ENCODE data around the gene CCND2.

CCND2 gene

GRCh38 chr12:4293966-4294505 lies 20.5 kb downstream of the CCND2 start:
- no peak for TF ChIP-seq CTCF (IDR thresholded peaks at IDR 0.05; ENCODE audit: low read depth, low read length)
- no peak for TF ChIP-seq EZH2phosphoT487 (IDR thresholded peaks at IDR 0.05; ENCODE audit: low read depth)
- no peaks in the 10 kb centered on the region for H3K27me3 ChIP-seq (ENCODE audit: low read depth, low read length)
- H3K9me3 ChIP-seq (ENCODE audit: insufficient read depth, low read length) = no peaks in the 10 kb centered on the region
- H4K20me1 ChIP-seq (ENCODE audit: insufficient read depth, low read length) = peaks cover 99% of the 10 kb centered on the region
- no peak overlapping the region for H3K9ac ChIP-seq (ENCODE audit: low read length)
- H3K4me2 ChIP-seq (ENCODE audit: low read length) = no peak overlapping the region
- H3K4me1 ChIP-seq (ENCODE audit: low read length) = peaks cover 6% of the 10 kb centered on the region; the same call in 1 of the 2 replicates
- peaks cover 91% of the 10 kb centered on the region for H3K36me3 ChIP-seq (replicated peaks; ENCODE audit: low read depth, low read length)
- H3K4me3 ChIP-seq (ENCODE audit: low read length) = no peak overlapping the region
- peaks cover 97% of the 10 kb centered on the region for H3K79me2 ChIP-seq (ENCODE audit: low read length)
- H3K27ac ChIP-seq (ENCODE audit: low read length) = no peak overlapping the region
- H2AFZ ChIP-seq (ENCODE audit: low read depth, low read length) = no peak overlapping the region

- no peak overlapping the region for H3K27ac ChIP-seq (ENCODE audit: low read length)
- no peaks in the 10 kb centered on the region for H3K9me3 ChIP-seq (ENCODE audit: insufficient read depth, low read length)
- H3K36me3 ChIP-seq (replicated peaks; ENCODE audit: low read depth, low read length) = peaks cover 90% of the 10 kb centered on the region
- no peak overlapping the region for H2AFZ ChIP-seq (ENCODE audit: low read depth, low read length)
- H4K20me1 ChIP-seq (ENCODE audit: insufficient read depth, low read length) = peaks cover 99% of the 10 kb centered on the region
- H3K79me2 ChIP-seq (ENCODE audit: low read length) = peaks cover 87% of the 10 kb centered on the region
- H3K4me2 ChIP-seq (ENCODE audit: low read length) = no peak overlapping the region
- H3K27me3 ChIP-seq (ENCODE audit: low read depth, low read length) = no peaks in the 10 kb centered on the region
- H3K4me1 ChIP-seq (ENCODE audit: low read length) = 0 out of 2 replicates have a peak, but pooled peaks cover 2% of the 10 kb centered on the region
- TF ChIP-seq EZH2phosphoT487 (IDR thresholded peaks at IDR 0.05; ENCODE audit: low read depth) = no peak
- no peak for TF ChIP-seq CTCF (IDR thresholded peaks at IDR 0.05; ENCODE audit: low read depth, low read length)
- H3K4me3 ChIP-seq (ENCODE audit: low read length) = no peak overlapping the region
- H3K9ac ChIP-seq (ENCODE audit: low read length) = no peak overlapping the region
Observed at GRCh38 chr12:4296751-4297150, 23.2 kb downstream of the CCND2 start.

- no peaks in the 10 kb centered on the region for H3K27me3 ChIP-seq (ENCODE audit: low read depth, low read length)
Observed at GRCh38 chr12:4297617-4298016, 24.1 kb downstream of the CCND2 start.

GRCh38 chr12:4300883-4301282 lies 27.3 kb downstream of the CCND2 start:
- Histone ChIP-seq H3K9me3 (ENCODE audit: insufficient read depth, low read length) (no peaks in the 10 kb centered on the region), H3K4me3 (ENCODE audit: low read length) (no peak overlapping the region), H3K79me2 (ENCODE audit: low read length) (peaks cover 55% of the 10 kb centered on the region), H3K27ac (ENCODE audit: low read length) (no peak overlapping the region), H4K20me1 (ENCODE audit: insufficient read depth, low read length) (peaks cover 99% of the 10 kb centered on the region), H3K4me1 (ENCODE audit: low read length) (no peaks in the 10 kb centered on the region), H3K36me3 (replicated peaks; ENCODE audit: low read depth, low read length) (peaks cover 93% of the 10 kb centered on the region), H3K4me2 (ENCODE audit: low read length) (no peak overlapping the region), H2AFZ (ENCODE audit: low read depth, low read length) (no peak overlapping the region), H3K27me3 (ENCODE audit: low read depth, low read length) (no peaks in the 10 kb centered on the region), H3K9ac (ENCODE audit: low read length) (no peak overlapping the region)
- TF ChIP-seq EZH2phosphoT487 (IDR thresholded peaks at IDR 0.05; ENCODE audit: low read depth) = no peak
- no peak for TF ChIP-seq CTCF (IDR thresholded peaks at IDR 0.05; ENCODE audit: low read depth, low read length)

More at GRCh38 chr12:4297617-4298016, 24.1 kb downstream of the CCND2 start:
- no peak overlapping the region for H3K27ac ChIP-seq (ENCODE audit: low read length)
- H2AFZ ChIP-seq (ENCODE audit: low read depth, low read length) = no peak overlapping the region
- no peak overlapping the region for H3K4me3 ChIP-seq (ENCODE audit: low read length)
- no peaks in the 10 kb centered on the region for H3K9me3 ChIP-seq (ENCODE audit: insufficient read depth, low read length)
- H3K4me2 ChIP-seq (ENCODE audit: low read length) = no peak overlapping the region
- no peak overlapping the region for H3K9ac ChIP-seq (ENCODE audit: low read length)
- peaks cover 99% of the 10 kb centered on the region for H4K20me1 ChIP-seq (ENCODE audit: insufficient read depth, low read length)
- TF ChIP-seq EZH2phosphoT487 (IDR thresholded peaks at IDR 0.05; ENCODE audit: low read depth) (no peak), CTCF (IDR thresholded peaks at IDR 0.05; ENCODE audit: low read depth, low read length) (no peak)
- H3K36me3 ChIP-seq (replicated peaks; ENCODE audit: low read depth, low read length) = peaks cover 90% of the 10 kb centered on the region
- no peaks in the 10 kb centered on the region for H3K4me1 ChIP-seq (ENCODE audit: low read length)
- peaks cover 87% of the 10 kb centered on the region for H3K79me2 ChIP-seq (ENCODE audit: low read length)

Measured in OCI-LY3 (cell line).